GM23248 (cell line): Measurements from ENCODE around the gene DLG1.

Experiments used
- EZH2 ChIP-seq: fragments of 200-600 bp; sonication (generic); IDR thresholded peaks from 2 replicates; pipeline ENCODE4 v1.6.1; 2018; ENCODE audit warnings: antibody characterized with exemption, mild to moderate bottlenecking; ENCODE audit not compliant: insufficient read depth, poor library complexity, severe bottlenecking
- EZH2phosphoT487 ChIP-seq: fragments of 200-600 bp; sonication (generic); IDR thresholded peaks from 2 replicates; pipeline ENCODE4 v1.6.1; 2018; ENCODE audit warnings: antibody characterized with exemption, moderate library complexity, mild to moderate bottlenecking, low read depth; ENCODE audit not compliant: insufficient read depth

DNA sequence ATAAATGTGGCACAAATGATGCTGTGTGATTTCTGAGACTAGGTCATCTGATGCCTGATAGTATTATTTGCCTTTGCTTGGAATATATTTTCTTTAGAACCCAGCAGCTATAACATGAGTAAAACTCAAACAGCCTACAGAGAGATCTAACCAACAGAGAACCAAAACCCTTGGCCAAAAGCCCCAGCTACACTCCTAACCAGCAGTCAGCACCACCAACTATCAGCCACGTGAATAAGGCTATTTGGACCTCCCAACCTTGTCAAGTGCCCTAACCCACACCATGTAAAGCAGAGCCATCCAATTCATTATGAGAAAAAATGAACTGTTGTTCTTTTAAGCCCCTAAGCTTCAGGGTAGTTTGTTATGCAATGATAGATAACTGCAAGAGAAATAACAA, 154.2 kb downstream of the DLG1 start:
- no peak for TF ChIP-seq EZH2phosphoT487
- no peak for TF ChIP-seq EZH2
